AG04449 (cell line): ENCODE data around the gene RASA4B.
"Not testable (repeated sequence)": the region's sequence is repeated elsewhere in the genome, so short reads cannot be mapped to it uniquely, and the experiment has no call there.

Experiments
- CTCF ChIA-PET: fragments of 350-600 bp; formaldehyde crosslinking; extraction: SDS; loops from one replicate; lab custom pipeline; 2021; ENCODE audit warnings: antibody characterized with exemption; lab: Yijun Ruan, JAX
- POLR2A ChIA-PET: fragments of 400-600, 350-600 bp; formaldehyde crosslinking; extraction: SDS; loops from one replicate; lab custom pipeline; 2020; ENCODE audit warnings: antibody characterized with exemption, inconsistent platforms; lab: Yijun Ruan, JAX
- DNase-seq: peaks from one replicate; pipeline ENCODE4 v3.0.0-alpha.2; 2010; ENCODE audit warnings: low read depth, low spot score
- H3K4me3 ChIP-seq: 2 replicates; pipeline ENCODE4 v1.5.1; 2011; ENCODE audit warnings: low read depth, mild to moderate bottlenecking, control low read depth, low read length

The RASA4B gene

GRCh38 chr7:102517550-102518147 lies at the start of gene RASA4B:
Gene RASA4B, minus strand, starts transcription at chr7:102517777. Its CDS starts 67 bp downstream, at chr7:102517710.
- CTCF ChIA-PET, POLR2A ChIA-PET, DNase-seq, H3K4me3 ChIP-seq: not testable (repeated sequence)

GRCh38 chr7:102550808-102551422 lies 33.3 kb upstream of the RASA4B start, which contains the start of gene SPDYE2:
Gene SPDYE2, plus strand, starts transcription at chr7:102551226. Its CDS starts 2,030 bp downstream, at chr7:102553256.
- DNase-seq, POLR2A ChIA-PET, CTCF ChIA-PET, H3K4me3 ChIP-seq: not testable (repeated sequence)

GRCh38 chr7:102546353-102546752 lies 28.8 kb upstream of the RASA4B start:
- H3K4me3 ChIP-seq, DNase-seq, POLR2A ChIA-PET, CTCF ChIA-PET: not testable (repeated sequence)

GRCh38 chr7:102545288-102545687 lies 27.7 kb upstream of the RASA4B start:
- POLR2A ChIA-PET, DNase-seq, CTCF ChIA-PET, H3K4me3 ChIP-seq: not testable (repeated sequence)

GRCh38 chr7:102544372-102544771 lies 26.8 kb upstream of the RASA4B start:
- H3K4me3 ChIP-seq, CTCF ChIA-PET, DNase-seq, POLR2A ChIA-PET: not testable (repeated sequence)

GRCh38 chr7:102543596-102543995 lies 26.0 kb upstream of the RASA4B start, which contains the start of gene UPK3BL2:
Gene UPK3BL2, minus strand, starts transcription at chr7:102543696. Its CDS starts 60 bp downstream, at chr7:102543636.
- not testable (repeated sequence) for H3K4me3 ChIP-seq

GRCh38 chr7:102542771-102543170 lies 25.2 kb upstream of the RASA4B start:
- POLR2A ChIA-PET, H3K4me3 ChIP-seq, DNase-seq, CTCF ChIA-PET: not testable (repeated sequence)

More at GRCh38 chr7:102543596-102543995, 26.0 kb upstream of the RASA4B start, which contains the start of gene UPK3BL2:
- POLR2A ChIA-PET, DNase-seq, CTCF ChIA-PET: not testable (repeated sequence)

- DNase-seq, H3K4me3 ChIP-seq, POLR2A ChIA-PET, CTCF ChIA-PET: not testable (repeated sequence)
Observed at GRCh38 chr7:102542083-102542482, 24.5 kb upstream of the RASA4B start.

GRCh38 chr7:102540604-102541003 lies 23.0 kb upstream of the RASA4B start:
- H3K4me3 ChIP-seq, POLR2A ChIA-PET, DNase-seq, CTCF ChIA-PET: not testable (repeated sequence)

GRCh38 chr7:102535062-102535615 lies 17.6 kb upstream of the RASA4B start:
- CTCF ChIA-PET, POLR2A ChIA-PET, DNase-seq, H3K4me3 ChIP-seq: not testable (repeated sequence)

- DNase-seq, POLR2A ChIA-PET, H3K4me3 ChIP-seq, CTCF ChIA-PET: not testable (repeated sequence)
Observed at GRCh38 chr7:102532127-102532526, 14.6 kb upstream of the RASA4B start.

- H3K4me3 ChIP-seq, DNase-seq, CTCF ChIA-PET, POLR2A ChIA-PET: not testable (repeated sequence)
Observed at GRCh38 chr7:102531583-102531982, 14.0 kb upstream of the RASA4B start.

GRCh38 chr7:102527822-102528793 lies 10.5 kb upstream of the RASA4B start:
- POLR2A ChIA-PET, DNase-seq, H3K4me3 ChIP-seq, CTCF ChIA-PET: not testable (repeated sequence)

GRCh38 chr7:102527182-102527581 lies 9.6 kb upstream of the RASA4B start:
- POLR2A ChIA-PET, H3K4me3 ChIP-seq, CTCF ChIA-PET, DNase-seq: not testable (repeated sequence)

- H3K4me3 ChIP-seq, DNase-seq, POLR2A ChIA-PET, CTCF ChIA-PET: not testable (repeated sequence)
Observed at GRCh38 chr7:102524803-102525202, 7.2 kb upstream of the RASA4B start.

- POLR2A ChIA-PET, DNase-seq, H3K4me3 ChIP-seq, CTCF ChIA-PET: not testable (repeated sequence)
Observed at GRCh38 chr7:102520797-102521196, 3.2 kb upstream of the RASA4B start.
